22Rv1 (cell line): ENCODE data around the gene SPINDOC.

Experiments used
- ZFX ChIP-seq: fragments of 450-650 bp; IDR thresholded peaks from 2 replicates; pipeline ENCODE4 v1.6.1; 2017; ENCODE audit warnings: antibody characterized with exemption, borderline replicate concordance
- TF ChIP-seq, protein P1 (sequence below): fragments of 450-650 bp; IDR thresholded peaks from 2 replicates; pipeline ENCODE4 v1.5.1; 2017; ENCODE audit warnings: mild to moderate bottlenecking

DNA sequence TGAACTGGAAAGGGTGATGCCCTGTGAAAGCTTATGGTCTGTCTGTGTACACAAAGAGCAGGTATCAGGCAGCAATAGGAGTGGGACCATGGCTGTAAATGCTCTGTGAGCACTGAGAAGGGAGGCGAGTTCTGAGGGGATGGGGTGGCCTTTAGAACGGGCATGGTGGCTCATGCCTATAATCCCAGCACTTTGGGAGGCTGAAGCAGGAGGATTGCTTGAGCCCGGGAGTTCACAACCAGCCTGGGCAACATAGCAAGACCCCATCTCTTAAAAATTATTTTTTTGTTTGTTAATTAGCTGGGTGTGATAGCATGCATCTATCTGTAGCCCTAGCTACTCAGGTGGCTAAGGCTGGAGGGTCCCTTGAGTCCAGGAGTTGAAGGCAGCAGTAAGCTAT is 3.5 kb downstream of the SPINDOC start:
- TF ChIP-seq, protein P1, sequence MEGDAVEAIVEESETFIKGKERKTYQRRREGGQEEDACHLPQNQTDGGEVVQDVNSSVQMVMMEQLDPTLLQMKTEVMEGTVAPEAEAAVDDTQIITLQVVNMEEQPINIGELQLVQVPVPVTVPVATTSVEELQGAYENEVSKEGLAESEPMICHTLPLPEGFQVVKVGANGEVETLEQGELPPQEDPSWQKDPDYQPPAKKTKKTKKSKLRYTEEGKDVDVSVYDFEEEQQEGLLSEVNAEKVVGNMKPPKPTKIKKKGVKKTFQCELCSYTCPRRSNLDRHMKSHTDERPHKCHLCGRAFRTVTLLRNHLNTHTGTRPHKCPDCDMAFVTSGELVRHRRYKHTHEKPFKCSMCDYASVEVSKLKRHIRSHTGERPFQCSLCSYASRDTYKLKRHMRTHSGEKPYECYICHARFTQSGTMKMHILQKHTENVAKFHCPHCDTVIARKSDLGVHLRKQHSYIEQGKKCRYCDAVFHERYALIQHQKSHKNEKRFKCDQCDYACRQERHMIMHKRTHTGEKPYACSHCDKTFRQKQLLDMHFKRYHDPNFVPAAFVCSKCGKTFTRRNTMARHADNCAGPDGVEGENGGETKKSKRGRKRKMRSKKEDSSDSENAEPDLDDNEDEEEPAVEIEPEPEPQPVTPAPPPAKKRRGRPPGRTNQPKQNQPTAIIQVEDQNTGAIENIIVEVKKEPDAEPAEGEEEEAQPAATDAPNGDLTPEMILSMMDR, result no peak
- no peak for TF ChIP-seq ZFX
